CD8-positive, alpha-beta memory T cell (primary cell): Measurements from ENCODE around the gene PRPS1L1. TPM values are rescaled to one million over a fixed set of nuclear protein-coding genes. Genes with fewer than 3 reads are reported as not detected.

Experiments
- polyA plus RNA-seq: library from polyadenylated mRNA; unstranded; fragments of 300-500 nt; fragmentation: Illumina TruSeq; gene quantifications from one replicate; pipeline ENCODE4 v1.2.3, GENCODE V29; 2021
- total RNA-seq, 2 experiments: library from RNA; stranded (reverse); gene quantifications; one replicate each; pipeline ENCODE4 v1.2.3, GENCODE V29; 2021

PRPS1L1 gene
- total and polyA plus RNA-seq, 3 experiments from 2014 or later = not detected

Other genes with a start within 250 kb of the PRPS1L1 start
- 10 to 100 TPM; 23.4 to 26.3 TPM for gene SNX13, start 87.4 kb downstream of the PRPS1L1 start, total RNA-seq
- 9.2 TPM for gene SNX13, start 87.4 kb downstream of the PRPS1L1 start, polyA plus RNA-seq